Neural progenitor cell (in vitro differentiated cells): ENCODE measurements around the gene LAP3. TPM values are rescaled to one million over a fixed set of nuclear protein-coding genes. Genes with fewer than 3 reads are reported as not detected.

ENCODE experiments used
- DNase-seq: peaks from one replicate; pipeline ENCODE4 v3.0.0-alpha.2; 2016; ENCODE audit warnings: low spot score
- H2AFZ ChIP-seq: fragments of 200-600 bp; sonication (generic); replicated peaks from 2 replicates; pipeline ENCODE4 v1.6.1; 2016; ENCODE audit warnings: antibody characterized with exemption
- H3F3A ChIP-seq: fragments of 200-600 bp; sonication (generic); 2 replicates; pipeline ENCODE4 v1.6.1; 2016; ENCODE audit warnings: antibody characterized with exemption, low read depth
- H3K27ac ChIP-seq: fragments of 200-600 bp; sonication (generic); 2 replicates; pipeline ENCODE4 v1.5.1; 2016; ENCODE audit warnings: mild to moderate bottlenecking
- H3K27me3 ChIP-seq: fragments of 200-600 bp; sonication (generic); 2 replicates; pipeline ENCODE4 v1.6.1; 2016; ENCODE audit warnings: mild to moderate bottlenecking, moderate library complexity
- H3K36me3 ChIP-seq: fragments of 200-600 bp; sonication (generic); 2 replicates; pipeline ENCODE4 v1.5.1; 2016
- H3K4me1 ChIP-seq: fragments of 200-600 bp; sonication (generic); 2 replicates; pipeline ENCODE4 v1.6.1; 2016; ENCODE audit warnings: mixed run types
- H3K4me2 ChIP-seq: fragments of 200-600 bp; sonication (generic); 2 replicates; pipeline ENCODE4 v1.6.1; 2016
- H3K4me3 ChIP-seq: fragments of 200-600 bp; sonication (generic); 2 replicates; pipeline ENCODE4 v1.5.1; 2016
- H3K79me2 ChIP-seq: fragments of 200-600 bp; sonication (generic); 2 replicates; pipeline ENCODE4 v1.6.1; 2016; ENCODE audit warnings: low read depth
- H3K9ac ChIP-seq: fragments of 200-600 bp; sonication (generic); 2 replicates; pipeline ENCODE4 v1.6.1; 2016
- H3K9me3 ChIP-seq: fragments of 200-600 bp; sonication (generic); 2 replicates; pipeline ENCODE4 v1.5.1; 2016; ENCODE audit warnings: low read depth
- H4K20me1 ChIP-seq: fragments of 200-600 bp; sonication (generic); 2 replicates; pipeline ENCODE4 v1.6.1; 2016; ENCODE audit warnings: low read depth
- H3K27ac Mint-ChIP-seq: 3 replicates; pipeline ENCODE4 v1.8.0; 2021; ENCODE audit warnings: mixed read lengths
- H3K27me3 Mint-ChIP-seq: 2 replicates; pipeline ENCODE4 v1.8.0; 2022; ENCODE audit warnings: low read depth, mild to moderate bottlenecking, inconsistent platforms, moderate library complexity, mixed read lengths; ENCODE audit not compliant: insufficient read depth
- H3K36me3 Mint-ChIP-seq: 3 replicates; pipeline ENCODE4 v1.8.0; 2021; ENCODE audit warnings: mixed read lengths
- H3K4me1 Mint-ChIP-seq: 3 replicates; pipeline ENCODE4 v1.8.0; 2021; ENCODE audit warnings: mixed read lengths
- H3K4me3 Mint-ChIP-seq: 3 replicates; pipeline ENCODE4 v1.8.0; 2021; ENCODE audit warnings: mild to moderate bottlenecking, moderate library complexity, mixed read lengths
- H3K9me3 Mint-ChIP-seq: 3 replicates; pipeline ENCODE4 v1.8.0; 2020; ENCODE audit warnings: mixed read lengths
- CTCF ChIP-seq: fragments of 200-600 bp; sonication (generic); IDR thresholded peaks from 2 replicates; pipeline ENCODE4 v1.5.1; 2017; ENCODE audit warnings: antibody characterized with exemption, mild to moderate bottlenecking
- EZH2 ChIP-seq: fragments of 200-600 bp; sonication (generic); IDR thresholded peaks from 2 replicates; pipeline ENCODE4 v1.6.1; 2017; ENCODE audit warnings: antibody characterized with exemption, mild to moderate bottlenecking, moderate library complexity
- EZH2phosphoT487 ChIP-seq: fragments of 200-600 bp; sonication (generic); IDR thresholded peaks from 2 replicates; pipeline ENCODE4 v1.6.1; 2017; ENCODE audit warnings: antibody characterized with exemption
- total RNA-seq: library from RNA; depleted of rRNA; stranded (reverse); fragments of >200 nt; gene quantifications from 2 replicates; pipeline ENCODE4 v1.2.3, GENCODE V29; 2015; ENCODE audit warnings: low replicate concordance

The LAP3 gene
- total RNA-seq, 1 donor from 2014 or later = 58.3 TPM

GRCh38 chr4:17624821-17625220 lies 47.8 kb downstream of the LAP3 start:
- Histone ChIP-seq H3K27me3 (no peaks in the 10 kb centered on the region), H3K4me3 (no peak overlapping the region), H3K79me2 (peaks cover 23% of the 10 kb centered on the region), H3K4me2 (no peak overlapping the region), H3F3A (no peaks in the 10 kb centered on the region), H4K20me1 (peaks cover 14% of the 10 kb centered on the region), H3K27ac (no peak overlapping the region), H3K4me1 (no peaks in the 10 kb centered on the region), H3K9me3 (no peaks in the 10 kb centered on the region), H3K9ac (no peak overlapping the region), H2AFZ (no peak overlapping the region), H3K36me3 (peaks cover 14% of the 10 kb centered on the region)
- H3K4me3 Mint-ChIP-seq = no peak overlapping the region
- H3K4me1 Mint-ChIP-seq = no peaks in the 10 kb centered on the region
- H3K9me3 Mint-ChIP-seq = no peaks in the 10 kb centered on the region
- H3K36me3 Mint-ChIP-seq = peaks cover 51% of the 10 kb centered on the region
- peaks cover 3% of the 10 kb centered on the region for H3K27me3 Mint-ChIP-seq
- TF ChIP-seq EZH2phosphoT487 (no peak), CTCF (no peak), EZH2 (no peak)
- no peak overlapping the region for H3K27ac Mint-ChIP-seq
- no peak for DNase-seq

- no peak overlapping the region for H3K4me2 ChIP-seq
- H4K20me1 ChIP-seq = peaks cover 8% of the 10 kb centered on the region
- Mint-ChIP-seq H3K4me3 (no peak overlapping the region), H3K27ac (no peak overlapping the region), H3K27me3 (peaks cover 3% of the 10 kb centered on the region), H3K9me3 (no peaks in the 10 kb centered on the region), H3K4me1 (no peaks in the 10 kb centered on the region), H3K36me3 (peaks cover 37% of the 10 kb centered on the region)
- no peak overlapping the region for H3K9ac ChIP-seq
- no peak overlapping the region for H3K27ac ChIP-seq
- H3K36me3 ChIP-seq = peaks cover 15% of the 10 kb centered on the region
- H3K27me3 ChIP-seq = no peaks in the 10 kb centered on the region
- H2AFZ ChIP-seq = no peak overlapping the region
- H3K4me3 ChIP-seq = no peak overlapping the region
- TF ChIP-seq CTCF = no peak
- TF ChIP-seq EZH2 = no peak
- TF ChIP-seq EZH2phosphoT487 = no peak
- peaks cover 6% of the 10 kb centered on the region for H3K4me1 ChIP-seq
- DNase-seq = no peak
- H3F3A ChIP-seq = peaks cover 16% of the 10 kb centered on the region
- H3K79me2 ChIP-seq = peaks cover 4% of the 10 kb centered on the region
- H3K9me3 ChIP-seq = no peaks in the 10 kb centered on the region
Observed at GRCh38 chr4:17630228-17630627, 53.2 kb downstream of the LAP3 start.

- no peak overlapping the region for H3K4me2 ChIP-seq
- H3K79me2 ChIP-seq = no peaks in the 10 kb centered on the region
- H3K4me1 ChIP-seq = peaks cover 6% of the 10 kb centered on the region
- no peak overlapping the region for H3K27ac ChIP-seq
- peaks cover 12% of the 10 kb centered on the region for H4K20me1 ChIP-seq
- peaks cover 12% of the 10 kb centered on the region for H3K36me3 ChIP-seq
- no peak for DNase-seq
- peaks cover 31% of the 10 kb centered on the region for H3F3A ChIP-seq
- H3K4me3 ChIP-seq = no peak overlapping the region
- H3K9me3 ChIP-seq = no peaks in the 10 kb centered on the region
- no peaks in the 10 kb centered on the region for H3K9me3 Mint-ChIP-seq
- peaks cover 20% of the 10 kb centered on the region for H3K36me3 Mint-ChIP-seq
- H3K9ac ChIP-seq = no peak overlapping the region
- H2AFZ ChIP-seq = no peak overlapping the region
- no peaks in the 10 kb centered on the region for H3K27me3 Mint-ChIP-seq
- H3K27ac Mint-ChIP-seq = no peak overlapping the region
- H3K27me3 ChIP-seq = no peaks in the 10 kb centered on the region
- TF ChIP-seq CTCF (no peak), EZH2phosphoT487 (no peak), EZH2 (no peak)
- H3K4me1 Mint-ChIP-seq = no peaks in the 10 kb centered on the region
- no peak overlapping the region for H3K4me3 Mint-ChIP-seq
Observed at GRCh38 chr4:17633600-17633999, 56.6 kb downstream of the LAP3 start.

GRCh38 chr4:17635056-17635455 lies 58.1 kb downstream of the LAP3 start:
- no peak overlapping the region for H3K27ac ChIP-seq

More at GRCh38 chr4:17635056-17635455, 58.1 kb downstream of the LAP3 start:
- H3K27me3 Mint-ChIP-seq = no peaks in the 10 kb centered on the region
- H3K4me1 Mint-ChIP-seq = no peaks in the 10 kb centered on the region
- Histone ChIP-seq H3K9me3 (no peaks in the 10 kb centered on the region), H3K9ac (no peak overlapping the region), H3K36me3 (peaks cover 12% of the 10 kb centered on the region), H4K20me1 (peaks cover 12% of the 10 kb centered on the region), H3K4me3 (no peak overlapping the region), H3F3A (peaks cover 31% of the 10 kb centered on the region), H3K79me2 (no peaks in the 10 kb centered on the region), H3K4me2 (no peak overlapping the region), H3K4me1 (peaks cover 6% of the 10 kb centered on the region), H2AFZ (no peak overlapping the region), H3K27me3 (no peaks in the 10 kb centered on the region)
- no peak overlapping the region for H3K4me3 Mint-ChIP-seq
- H3K36me3 Mint-ChIP-seq = peaks cover 14% of the 10 kb centered on the region
- no peak overlapping the region for H3K27ac Mint-ChIP-seq
- H3K9me3 Mint-ChIP-seq = no peaks in the 10 kb centered on the region
- DNase-seq = no peak
- no peak for TF ChIP-seq EZH2phosphoT487
- no peak for TF ChIP-seq CTCF
- no peak for TF ChIP-seq EZH2
